GM12878 (cell line): ENCODE data around the gene TRAPPC2B. TPM values are rescaled to one million over a fixed set of nuclear protein-coding genes. Genes with fewer than 3 reads are reported as not detected.

Experiments
- ATAC-seq: fragments of 200-7000 bp; cut with Tn5 transposase; 3 replicates; pipeline ENCODE4 v1.9.1; 2020; ENCODE audit warnings: mild to moderate bottlenecking, moderate library complexity
- BruUV-seq: library from RNA; stranded (reverse); fragments of 400-500 nt; replicated peaks from 2 replicates; lab custom pipeline; 2021; lab: Mats Ljungman, UMichigan
- CTCF ChIA-PET: fragments of 300-600 bp; sonication (Branson Sonifier 250); formaldehyde crosslinking; extraction: SDS; loops from one replicate; lab custom pipeline; 2021; ENCODE audit warnings: inconsistent platforms; lab: Yijun Ruan, JAX
- POLR2A ChIA-PET: fragments of 350-600 bp; formaldehyde crosslinking; extraction: SDS; loops from one replicate; lab custom pipeline; 2021; ENCODE audit warnings: inconsistent platforms; lab: Charles Lee
- RAD21 ChIA-PET: fragments of 300-600 bp; sonication (Branson Sonifier 250); formaldehyde crosslinking; loops from one replicate; lab custom pipeline; 2023; ENCODE audit warnings: antibody characterized with exemption; ENCODE audit not compliant: unreplicated experiment; lab: Charles Lee
- SMC1A ChIA-PET: fragments of 300-600 bp; sonication (Branson Sonifier 250); formaldehyde crosslinking; loops from one replicate; lab custom pipeline; 2023; ENCODE audit not compliant: unreplicated experiment, uncharacterized antibody; lab: Charles Lee
- DNase-seq: peaks from one replicate; pipeline ENCODE4 v3.0.0-alpha.2; 2011; ENCODE audit warnings: low read depth, low spot score
- FAIRE-seq: peaks from 3 replicates; lab custom pipeline; 2011; peaks lifted over from hg19 to GRCh38; lab: Jason Lieb, UNC
- H2AFZ ChIP-seq: 2 replicates; pipeline ENCODE4 v1.6.0; 2011; ENCODE audit warnings: low read depth, low read length, control low read depth; ENCODE audit not compliant: control insufficient read depth
- H3K27ac ChIP-seq: 2 replicates; pipeline ENCODE4 v1.5.1; 2011; ENCODE audit warnings: control low read depth; ENCODE audit not compliant: control insufficient read depth, insufficient read depth
- H3K27me3 ChIP-seq, 2 experiments: replicated peaks in 1 of 2; 2 replicates each; pipeline versions ENCODE4 v1.6.0 to v1.6.1; 2011; ENCODE audit warnings: low read length in 1 of 2; ENCODE audit not compliant: control insufficient read depth in 2 of 2, insufficient read depth in 2 of 2
- H3K36me3 ChIP-seq, 2 experiments: 2 replicates each; pipeline ENCODE4 v1.5.1; 2011; ENCODE audit warnings: low read length in 1 of 2; ENCODE audit not compliant: control insufficient read depth in 2 of 2, insufficient read depth in 2 of 2
- H3K4me1 ChIP-seq: 2 replicates; pipeline ENCODE4 v1.6.1; 2011; ENCODE audit warnings: mild to moderate bottlenecking, low read length, moderate library complexity, mixed read lengths; ENCODE audit not compliant: control insufficient read depth, insufficient read depth
- H3K4me2 ChIP-seq: 2 replicates; pipeline ENCODE4 v1.6.0; 2011; ENCODE audit warnings: control low read depth; ENCODE audit not compliant: control insufficient read depth, insufficient read depth
- H3K4me3 ChIP-seq: fragments of 200-600 bp; sonication (generic); 2 replicates; pipeline ENCODE4 v1.5.1; 2016
- H3K79me2 ChIP-seq: 2 replicates; pipeline ENCODE4 v1.6.0; 2011; ENCODE audit warnings: low read length; ENCODE audit not compliant: control insufficient read depth, insufficient read depth
- H3K9ac ChIP-seq: 2 replicates; pipeline ENCODE4 v1.8.0; 2011; ENCODE audit warnings: low read length, control low read depth, mixed read lengths; ENCODE audit not compliant: control insufficient read depth, insufficient read depth
- H3K9me3 ChIP-seq: replicated peaks from 3 replicates; pipeline ENCODE4 v1.5.1; 2011; ENCODE audit warnings: mild to moderate bottlenecking, low read length; ENCODE audit not compliant: control insufficient read depth, insufficient read depth
- H4K20me1 ChIP-seq: 2 replicates; pipeline ENCODE4 v1.6.0; 2011; ENCODE audit not compliant: control insufficient read depth, insufficient read depth
- ASH2L ChIP-seq: fragments of 300-600, 200-600 bp; sonication (generic); IDR thresholded peaks from 2 replicates; pipeline ENCODE4 v1.6.1; 2017; ENCODE audit warnings: low read depth, mild to moderate bottlenecking, borderline replicate concordance
- BHLHE40 ChIP-seq, 2 experiments: fragments of 450-650 bp in 1 of 2; IDR thresholded peaks; 2 replicates each; pipeline ENCODE4 v1.6.1; 2011 to 2017; ENCODE audit warnings: low read depth in 2 of 2, borderline replicate concordance in 1 of 2, improper control_type of control experiment in 1 of 2, low read length in 1 of 2, mild to moderate bottlenecking in 1 of 2
- BRCA1 ChIP-seq: IDR thresholded peaks from 2 replicates; pipeline ENCODE4 v1.6.1; 2011; ENCODE audit warnings: low read depth, low read length, improper control_type of control experiment
- CBFB ChIP-seq: IDR thresholded peaks from 2 replicates; pipeline ENCODE4 v1.6.1; 2016; ENCODE audit warnings: antibody characterized with exemption, low read depth
- CEBPB ChIP-seq, 2 experiments: fragments of 150-350 bp in 1 of 2; IDR thresholded peaks; 2 replicates each; pipeline ENCODE4 v1.6.1; 2012 to 2014; ENCODE audit warnings: low read depth in 2 of 2, low read length in 2 of 2, borderline replicate concordance in 1 of 2, inconsistent platforms in 1 of 2
- CHD1 ChIP-seq: IDR thresholded peaks from 2 replicates; pipeline ENCODE4 v1.6.1; 2012; ENCODE audit warnings: low read depth, low read length, improper control_type of control experiment
- EGR1 ChIP-seq, 2 experiments: IDR thresholded peaks; 1 replicate in 1 of 2; 2 replicates in 1 of 2; pipeline ENCODE4 v1.6.1; 2011 to 2012; ENCODE audit warnings: low read depth in 2 of 2, low read length in 2 of 2, borderline replicate concordance in 1 of 2, mild to moderate bottlenecking in 1 of 2, moderate library complexity in 1 of 2
- FOS ChIP-seq: IDR thresholded peaks from 3 replicates; pipeline ENCODE4 v1.6.1; 2011; ENCODE audit warnings: borderline replicate concordance; ENCODE audit not compliant: insufficient read length; ENCODE audit errors: extremely low read depth
- HCFC1 ChIP-seq: fragments of 150-350 bp; IDR thresholded peaks from 2 replicates; pipeline ENCODE4 v1.6.1; 2014; ENCODE audit warnings: low read length
- KLF5 ChIP-seq: fragments of 450-650 bp; IDR thresholded peaks from 2 replicates; pipeline ENCODE4 v1.6.1; 2014; ENCODE audit warnings: mild to moderate bottlenecking; ENCODE audit not compliant: partially characterized antibody
- LARP7 ChIP-seq: fragments of 450-650 bp; IDR thresholded peaks from 2 replicates; pipeline ENCODE4 v1.6.1; 2017; ENCODE audit warnings: mild to moderate bottlenecking
- MTA2 ChIP-seq: fragments of 450-650 bp; IDR thresholded peaks from 2 replicates; pipeline ENCODE4 v1.6.1; 2016; ENCODE audit warnings: low read depth, mild to moderate bottlenecking, moderate library complexity
- RBBP5 ChIP-seq: fragments of 200-600 bp; sonication (generic); conservative IDR thresholded peaks from 2 replicates; pipeline ENCODE4 v1.6.1; 2016
- SUPT20H ChIP-seq: IDR thresholded peaks from 2 replicates; pipeline ENCODE4 v1.6.1; 2011; ENCODE audit warnings: low read depth, mild to moderate bottlenecking, low read length, moderate library complexity, borderline replicate concordance; ENCODE audit not compliant: control insufficient read depth
- TCF3 ChIP-seq: IDR thresholded peaks from 2 replicates; pipeline ENCODE4 v1.6.1; 2012; ENCODE audit warnings: low read depth, mild to moderate bottlenecking, low read length, borderline replicate concordance; ENCODE audit not compliant: insufficient read depth
- YY1 ChIP-seq: IDR thresholded peaks from 2 replicates; pipeline ENCODE4 v1.6.1; 2011; ENCODE audit warnings: low read depth, mild to moderate bottlenecking, low read length
- ZBED1 ChIP-seq: IDR thresholded peaks from 2 replicates; pipeline ENCODE4 v1.6.1; 2016; ENCODE audit warnings: borderline replicate concordance
- WGBS: methylation state at CpG from one replicate; pipeline ENCODE4 v1.1.6; 2016; ENCODE audit warnings: low lambda C conversion rate; ENCODE audit not compliant: insufficient replicate concordance, insufficient coverage; ENCODE audit errors: missing lambda C conversion rate; 5-methylcytosine and 5-hydroxymethylcytosine counted together
- in situ Hi-C: fragments of 300-500 bp; cut with MboI; formaldehyde crosslinking; loops from 9 replicates; pipeline ENCODE4 v1.14.3; 2018; ENCODE audit warnings: mixed read lengths
- intact Hi-C: fragments of 100-400 bp; cut with micrococcal nuclease; formaldehyde crosslinking; loops from one replicate; pipeline ENCODE4 v1.14.2; 2022; ENCODE audit not compliant: unreplicated experiment
- polyA plus RNA-seq, 11 experiments: library from polyadenylated mRNA; depleted of rRNA in 4 of 11; unstranded in 6 of 11; stranded (reverse) in 5 of 11; fragments of >200 nt; fragmentation: Nextera tagmentation in 4 of 11; fragmentation: Illumina TruSeq in 1 of 11; extraction: Ambion mirVana in 4 of 11; extraction: Trizol in 1 of 11; gene quantifications; 1 replicate in 1 of 11; 2 replicates in 10 of 11; pipeline versions ENCODE4 v1.2.1 to v1.2.3, GENCODE V29; 2011 to 2016; ENCODE audit warnings: inconsistent platforms in 2 of 11, missing spikeins in 2 of 11, low read depth in 1 of 11
- total RNA-seq, 4 experiments: library from RNA; depleted of rRNA in 3 of 4; stranded (reverse); fragments of >200 nt in 3 of 4; fragmentation: Illumina TruSeq in 1 of 4; extraction: Trizol in 1 of 4; gene quantifications; 2 replicates each; pipeline versions ENCODE4 v1.2.1 to v1.2.3, GENCODE V29; 2013 to 2021
- TF ChIP-seq, protein P1 (sequence below): fragments of 450-650 bp; IDR thresholded peaks from 2 replicates; pipeline ENCODE4 v1.6.1; 2017; ENCODE audit warnings: mild to moderate bottlenecking, moderate library complexity
- TF ChIP-seq, protein P2 (sequence below): IDR thresholded peaks from 2 replicates; pipeline ENCODE4 v1.6.1; 2012; ENCODE audit warnings: low read depth, low read length, improper control_type of control experiment

Gene TRAPPC2B
- total and polyA plus RNA-seq, 10 of the 15 experiments (the other 5 are each of a cell fraction or from before 2014, with no cell fraction given): 10.6 to 86.4 (median 25.6) TPM

DNA sequence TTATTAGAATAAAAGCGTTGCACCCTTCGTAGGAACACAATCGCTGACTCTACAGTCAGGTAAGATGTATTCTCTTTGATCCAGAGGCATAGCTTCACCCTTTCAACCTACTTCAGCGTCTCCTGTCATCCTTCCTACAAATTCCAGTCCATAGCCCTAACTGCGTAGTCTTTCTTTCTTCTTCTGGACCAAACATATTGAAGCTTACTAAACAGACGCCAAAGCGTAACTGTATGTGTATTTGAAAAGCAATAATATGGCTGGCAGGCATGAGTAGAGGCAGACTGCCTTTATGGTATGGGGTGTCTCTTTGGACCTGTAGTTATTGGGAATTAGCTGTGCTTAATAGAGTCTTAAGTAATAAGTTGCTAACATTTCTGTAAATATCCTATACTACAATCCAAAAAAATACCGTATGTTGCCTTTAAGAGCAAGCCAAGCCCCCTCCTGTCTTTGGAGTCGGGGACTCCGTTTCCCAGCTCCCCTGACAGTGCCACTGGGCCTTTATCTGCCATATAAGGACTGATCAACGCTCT is 25.9 kb downstream of the TRAPPC2B start:
- intact Hi-C loops (loop anchor here (1.0 kb wide), 1 partner anchor 26 kb away; the partner anchor contains the start of genes TRAPPC2B and ZNF547), in situ Hi-C loops (no loop called here)
- 63% methylated on average over 11 of the region's 11 CpGs for WGBS
- peak overlapping the region; percentile 81 for H3K4me2 ChIP-seq
- ChIA-PET RAD21 (interaction anchor here (0.6 to 1.2 kb wide), 5 partner anchors 9 to 63 kb away, joined by 3 to 5 read pairs (median 3); partner anchors contain the start of genes ZNF304 and ZNF749), POLR2A (interaction anchor here (0.5 to 1.5 kb wide), 4 partner anchors 22 to 45 kb away, joined by 3 to 6 read pairs (median 4); partner anchors contain the start of genes TRAPPC2B, ZNF304 and ZNF547), SMC1A (interaction anchor here (0.6 to 1.4 kb wide), 6 partner anchors 9 to 222 kb away, joined by 3 to 7 read pairs (median 5); partner anchors contain the start of genes DUXA and ZNF304), CTCF (interaction anchor here (0.8 to 2.0 kb wide), 8 partner anchors 13 to 318 kb away, joined by 3 to 7 read pairs (median 4); partner anchors contain the start of genes TRAPPC2B and ZNF547)
- peak overlapping the region; percentile 97 for H2AFZ ChIP-seq
- peaks cover 2 to 10% of the 10 kb centered on the region in 2 experiments; a peak in 2 of 4 replicates for H3K36me3 ChIP-seq
- ATAC-seq (no peak), FAIRE-seq (no peak), DNase-seq (no peak)
- H3K9me3 ChIP-seq: peaks cover 4% of the 10 kb centered on the region; the same call in 2 of the 3 replicates
- no peaks in the 10 kb centered on the region for H4K20me1 ChIP-seq
- H3K4me1 ChIP-seq: peaks cover 7% of the 10 kb centered on the region; the same call in 1 of the 2 replicates
- peak overlapping the region; percentile 74 for H3K27ac ChIP-seq
- TSS peak; percentile 66 for BruUV-seq
- H3K9ac ChIP-seq: peak overlapping the region; percentile 63
- H3K27me3 ChIP-seq: no peaks in the 10 kb centered on the region
- peaks cover 36% of the 10 kb centered on the region for H3K79me2 ChIP-seq
- peak overlapping the region; percentile 40; the same call in 1 of the 2 replicates for H3K4me3 ChIP-seq
- TF ChIP-seq CEBPB (IDR thresholded peaks at IDR 0.05; ENCODE audit: borderline replicate concordance in 1 of 2, low read depth in 2 of 2, low read length in 2 of 2) (no peak), RBBP5 (no peak), EGR1 (IDR thresholded peaks at IDR 0.05; ENCODE audit: borderline replicate concordance in 1 of 2, low read depth in 2 of 2, low read length in 2 of 2) (no peak), BHLHE40 (IDR thresholded peaks at IDR 0.05; ENCODE audit: borderline replicate concordance in 1 of 2, low read depth in 2 of 2, low read length in 1 of 2) (no peak), KLF5 (no peak), SUPT20H (no peak), TCF3 (no peak), BRCA1 (no peak), LARP7 (no peak), ZBED1 (no peak), CHD1 (no peak), YY1 (no peak; the same call in 1 of the 2 replicates), MTA2 (0 out of 2 replicates have a peak, but pooled peaks have one; percentile 7), ASH2L (no peak), CBFB (no peak), FOS (no peak), HCFC1 (no peak)
- TF ChIP-seq, protein P1, sequence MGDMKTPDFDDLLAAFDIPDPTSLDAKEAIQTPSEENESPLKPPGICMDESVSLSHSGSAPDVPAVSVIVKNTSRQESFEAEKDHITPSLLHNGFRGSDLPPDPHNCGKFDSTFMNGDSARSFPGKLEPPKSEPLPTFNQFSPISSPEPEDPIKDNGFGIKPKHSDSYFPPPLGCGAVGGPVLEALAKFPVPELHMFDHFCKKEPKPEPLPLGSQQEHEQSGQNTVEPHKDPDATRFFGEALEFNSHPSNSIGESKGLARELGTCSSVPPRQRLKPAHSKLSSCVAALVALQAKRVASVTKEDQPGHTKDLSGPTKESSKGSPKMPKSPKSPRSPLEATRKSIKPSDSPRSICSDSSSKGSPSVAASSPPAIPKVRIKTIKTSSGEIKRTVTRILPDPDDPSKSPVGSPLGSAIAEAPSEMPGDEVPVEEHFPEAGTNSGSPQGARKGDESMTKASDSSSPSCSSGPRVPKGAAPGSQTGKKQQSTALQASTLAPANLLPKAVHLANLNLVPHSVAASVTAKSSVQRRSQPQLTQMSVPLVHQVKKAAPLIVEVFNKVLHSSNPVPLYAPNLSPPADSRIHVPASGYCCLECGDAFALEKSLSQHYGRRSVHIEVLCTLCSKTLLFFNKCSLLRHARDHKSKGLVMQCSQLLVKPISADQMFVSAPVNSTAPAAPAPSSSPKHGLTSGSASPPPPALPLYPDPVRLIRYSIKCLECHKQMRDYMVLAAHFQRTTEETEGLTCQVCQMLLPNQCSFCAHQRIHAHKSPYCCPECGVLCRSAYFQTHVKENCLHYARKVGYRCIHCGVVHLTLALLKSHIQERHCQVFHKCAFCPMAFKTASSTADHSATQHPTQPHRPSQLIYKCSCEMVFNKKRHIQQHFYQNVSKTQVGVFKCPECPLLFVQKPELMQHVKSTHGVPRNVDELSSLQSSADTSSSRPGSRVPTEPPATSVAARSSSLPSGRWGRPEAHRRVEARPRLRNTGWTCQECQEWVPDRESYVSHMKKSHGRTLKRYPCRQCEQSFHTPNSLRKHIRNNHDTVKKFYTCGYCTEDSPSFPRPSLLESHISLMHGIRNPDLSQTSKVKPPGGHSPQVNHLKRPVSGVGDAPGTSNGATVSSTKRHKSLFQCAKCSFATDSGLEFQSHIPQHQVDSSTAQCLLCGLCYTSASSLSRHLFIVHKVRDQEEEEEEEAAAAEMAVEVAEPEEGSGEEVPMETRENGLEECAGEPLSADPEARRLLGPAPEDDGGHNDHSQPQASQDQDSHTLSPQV: no peak
- TF ChIP-seq, protein P2, sequence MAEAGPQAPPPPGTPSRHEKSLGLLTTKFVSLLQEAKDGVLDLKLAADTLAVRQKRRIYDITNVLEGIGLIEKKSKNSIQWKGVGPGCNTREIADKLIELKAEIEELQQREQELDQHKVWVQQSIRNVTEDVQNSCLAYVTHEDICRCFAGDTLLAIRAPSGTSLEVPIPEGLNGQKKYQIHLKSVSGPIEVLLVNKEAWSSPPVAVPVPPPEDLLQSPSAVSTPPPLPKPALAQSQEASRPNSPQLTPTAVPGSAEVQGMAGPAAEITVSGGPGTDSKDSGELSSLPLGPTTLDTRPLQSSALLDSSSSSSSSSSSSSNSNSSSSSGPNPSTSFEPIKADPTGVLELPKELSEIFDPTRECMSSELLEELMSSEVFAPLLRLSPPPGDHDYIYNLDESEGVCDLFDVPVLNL: no peak
